ENCODE results near the gene RCSD1.
"Not testable (repeated sequence)": the region's sequence is repeated elsewhere in the genome, so short reads cannot be mapped to it uniquely, and the experiment has no call there.

The RCSD1 gene

DNA sequence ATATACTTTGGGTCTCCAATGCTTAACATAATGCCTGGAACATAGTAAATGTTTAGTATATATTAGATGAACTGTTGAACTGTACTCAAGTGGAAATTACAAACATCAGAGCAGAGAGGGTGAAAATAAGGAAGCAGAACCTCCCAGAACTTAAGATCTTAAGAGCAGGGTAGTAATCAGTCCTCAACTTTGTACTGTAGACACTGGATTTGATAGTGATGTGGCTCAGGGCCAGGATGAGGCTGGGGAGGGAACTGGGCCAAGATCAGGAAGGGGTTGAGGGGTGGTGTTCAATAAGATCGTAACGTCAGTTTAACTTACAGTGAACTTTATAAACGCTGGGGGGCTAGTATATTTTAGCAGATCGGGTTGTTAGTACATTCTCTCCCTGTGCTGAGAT, 107.1 kb downstream of the RCSD1 start:
- no peak for DNase-seq (ENCODE audit: low read depth in 2 of 2, low spot score in 1 of 2)

DNA sequence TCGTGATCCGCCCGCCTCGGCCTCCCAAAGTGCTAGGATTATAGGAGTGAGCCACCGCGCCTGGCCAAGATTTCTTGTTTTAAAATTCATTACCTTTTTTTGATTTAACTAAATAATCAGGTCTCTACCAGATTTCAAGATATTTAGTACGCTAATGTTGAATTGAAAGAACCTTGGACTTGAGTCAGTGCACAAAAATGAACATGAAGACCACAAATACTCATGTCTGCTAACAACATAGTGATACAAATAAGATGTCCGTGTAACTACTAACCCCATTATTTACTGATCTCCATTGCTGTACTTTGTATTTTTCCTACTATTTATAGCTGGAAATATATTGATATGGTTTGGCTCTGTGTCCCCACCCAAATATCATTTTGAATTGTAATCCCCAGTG, 108.1 kb downstream of the RCSD1 start:
- DNase-seq (ENCODE audit: low read depth in 2 of 2, low spot score in 1 of 2): no peak

DNA sequence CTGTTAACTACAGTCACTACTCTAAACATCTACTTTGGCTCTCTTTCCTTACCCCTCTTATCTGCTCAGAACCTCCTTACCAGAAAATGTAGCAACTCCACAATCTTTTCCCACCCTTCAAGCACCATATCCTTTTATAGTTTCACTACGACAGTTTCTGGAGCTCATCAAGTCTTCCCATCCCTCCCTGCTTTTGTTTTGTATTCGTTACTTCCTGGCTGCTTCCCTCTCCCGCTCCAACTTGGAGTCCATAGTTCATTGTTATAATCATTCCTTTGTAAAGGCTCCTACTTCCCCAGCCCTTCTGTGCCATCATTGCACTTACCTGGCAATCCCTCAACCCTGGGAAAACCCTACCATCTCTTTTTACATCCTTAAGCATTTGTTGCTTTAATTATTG, 109.7 kb downstream of the RCSD1 start:
- DNase-seq (ENCODE audit: low read depth in 2 of 2, low spot score in 1 of 2): no peak

DNA sequence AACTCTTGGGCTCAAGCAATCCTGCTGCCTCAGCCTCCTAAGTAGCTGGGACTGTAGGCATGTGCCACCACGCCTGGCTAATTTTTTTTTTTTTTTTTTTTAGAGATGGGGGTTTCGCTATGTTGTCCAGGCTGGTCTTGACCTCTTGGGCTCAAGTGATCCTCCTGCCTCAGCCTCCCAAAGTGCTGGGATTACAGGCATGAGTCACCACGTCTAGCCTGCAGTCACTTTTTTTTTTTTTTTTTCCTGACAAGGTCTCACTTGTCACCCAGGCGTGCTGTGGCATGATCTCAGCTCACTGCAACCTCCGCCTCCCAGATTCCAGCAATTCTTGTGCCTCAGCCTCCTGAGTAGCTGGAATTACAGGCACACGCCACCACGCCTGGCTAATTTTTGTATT, 111.1 kb downstream of the RCSD1 start:
- not testable (repeated sequence) for DNase-seq (ENCODE audit: low read depth in 2 of 2, low spot score in 1 of 2)

DNA sequence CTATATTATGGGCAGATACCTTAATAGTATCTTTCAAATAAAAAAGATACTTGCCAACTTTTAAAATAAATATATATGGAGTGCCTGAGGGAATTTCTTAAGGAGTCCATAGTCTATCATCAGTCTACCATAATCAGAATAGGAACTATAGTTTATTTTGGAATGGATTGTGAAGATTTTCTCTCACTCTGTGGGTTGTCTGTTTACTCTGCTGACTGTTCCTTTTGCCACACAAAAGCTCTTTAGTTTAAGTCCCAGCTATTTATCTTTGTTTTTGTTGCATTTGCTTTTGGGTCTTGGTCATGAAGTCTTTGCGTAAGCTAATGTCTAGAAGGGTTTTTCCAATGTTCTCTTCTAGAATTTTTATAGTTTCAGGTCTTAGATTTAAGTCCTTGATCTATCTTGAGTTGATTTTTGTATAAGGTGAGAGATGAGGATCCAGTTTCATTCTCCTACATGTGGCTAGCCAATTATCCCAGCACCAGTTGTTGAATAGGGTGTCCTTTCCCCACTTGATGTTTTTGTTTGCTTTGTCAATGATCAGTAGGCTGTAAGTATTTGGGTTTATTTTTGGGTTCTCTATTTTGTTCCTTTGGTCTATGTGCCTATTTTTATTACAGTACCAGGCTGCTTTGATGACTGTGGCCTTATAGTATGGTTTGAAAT, 112.5 kb downstream of the RCSD1 start:
- not testable (repeated sequence) for DNase-seq (ENCODE audit: low read depth in 2 of 2, low spot score in 1 of 2)

DNA sequence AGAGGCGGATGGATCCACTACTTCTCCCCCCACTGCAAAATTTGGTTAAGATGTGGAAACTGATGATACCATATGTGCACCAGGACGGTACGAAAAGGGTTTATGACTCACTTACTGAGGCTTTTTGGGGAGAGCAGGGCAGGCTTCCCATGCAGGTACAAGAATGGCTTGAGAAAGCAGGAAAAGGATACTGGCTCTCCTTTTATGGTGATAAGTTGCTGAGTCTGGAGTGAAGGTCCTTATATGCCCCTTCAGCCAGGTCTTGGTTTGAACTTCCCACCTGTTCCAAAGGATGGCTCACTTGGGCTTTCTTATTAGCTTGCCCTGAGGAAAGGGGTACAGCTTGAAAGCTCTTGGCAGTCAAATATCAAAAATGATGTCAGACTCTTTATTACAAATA, 114.9 kb downstream of the RCSD1 start:
- no peak for DNase-seq (ENCODE audit: low read depth in 2 of 2, low spot score in 1 of 2)

DNA sequence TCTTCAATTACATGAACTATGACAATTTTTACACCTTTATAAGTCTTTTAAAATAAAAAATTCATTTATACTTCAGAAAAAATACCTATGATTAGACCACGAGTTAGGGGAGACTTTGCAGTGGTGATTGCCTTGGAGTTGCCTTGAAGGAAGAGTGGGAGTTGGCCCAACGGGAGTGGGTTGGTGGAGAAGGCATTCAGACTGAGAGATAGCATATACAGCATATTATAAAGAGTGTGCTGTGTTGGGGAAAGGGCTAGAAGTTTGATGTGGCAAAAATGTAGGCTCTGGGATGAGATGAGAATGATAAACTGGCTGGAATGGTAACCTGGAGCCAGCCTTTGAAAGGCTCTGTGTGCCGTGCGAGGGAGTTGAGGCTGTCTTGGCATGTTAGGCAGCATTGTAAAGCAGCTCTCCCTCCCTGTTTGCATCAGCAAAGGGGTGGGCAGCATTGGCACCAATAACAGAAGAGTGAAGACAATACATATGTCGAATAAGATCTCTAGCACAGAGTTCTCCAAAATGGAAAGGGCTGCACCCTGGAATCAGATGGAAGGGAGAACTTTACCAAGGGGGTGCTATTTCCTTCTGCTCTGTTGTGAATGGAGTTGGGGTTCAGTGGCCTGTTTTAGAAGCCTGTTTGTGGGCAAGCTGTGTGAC, 116.1 kb downstream of the RCSD1 start:
- no peak for DNase-seq (ENCODE audit: low read depth in 2 of 2, low spot score in 1 of 2)

DNA sequence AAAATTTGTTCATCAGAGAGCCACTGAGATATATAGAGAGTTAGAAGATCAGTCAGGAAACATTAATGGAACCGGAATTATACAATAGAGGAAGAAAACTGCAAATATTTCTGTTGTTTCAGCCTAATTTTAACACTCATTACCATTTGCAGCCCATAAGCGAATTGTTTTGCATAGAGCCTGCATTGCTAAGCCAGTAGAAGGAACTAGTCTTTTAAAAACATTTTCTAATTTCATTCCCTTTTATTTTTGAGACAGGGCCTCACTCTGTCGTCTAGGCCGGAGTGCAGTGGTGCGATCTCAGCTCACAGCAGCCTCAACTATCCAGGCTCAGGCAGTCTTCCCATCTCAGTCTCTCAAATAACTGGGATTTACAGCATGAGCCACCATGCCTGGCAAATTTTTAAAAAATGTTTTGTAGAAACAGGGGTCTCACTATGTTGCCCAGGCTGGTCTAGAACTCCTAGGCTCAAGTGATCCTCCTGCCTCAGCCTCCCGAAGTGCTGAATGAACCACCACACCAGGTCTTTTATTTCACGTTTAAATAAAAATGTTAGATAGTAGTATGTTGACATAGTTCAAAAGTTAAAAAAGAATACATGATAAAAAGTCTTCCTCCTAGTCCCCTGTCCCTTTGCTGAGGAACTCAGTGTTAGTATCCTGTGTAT, 117.1 kb downstream of the RCSD1 start:
- DNase-seq (ENCODE audit: low read depth in 2 of 2, low spot score in 1 of 2): no peak

DNA sequence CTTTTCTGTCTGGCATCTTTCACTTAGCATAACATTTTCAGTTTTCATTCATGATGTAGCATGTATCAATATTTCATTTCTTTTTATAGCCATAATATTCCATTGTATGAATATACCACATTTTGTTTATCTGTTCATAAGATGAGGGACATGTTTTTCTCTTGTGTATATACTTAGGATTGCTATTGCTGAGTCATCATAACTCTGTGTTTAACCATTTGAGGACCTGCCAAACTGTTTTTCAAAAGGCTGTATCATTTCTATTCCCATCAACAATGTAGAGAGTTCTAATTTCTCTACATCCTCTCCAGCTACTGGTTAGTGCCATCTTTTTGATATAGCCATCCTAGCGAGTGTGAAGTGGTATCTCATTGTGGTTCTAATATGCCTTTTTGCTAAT, 118.0 kb downstream of the RCSD1 start:
- DNase-seq (ENCODE audit: low read depth in 2 of 2, low spot score in 1 of 2): no peak

DNA sequence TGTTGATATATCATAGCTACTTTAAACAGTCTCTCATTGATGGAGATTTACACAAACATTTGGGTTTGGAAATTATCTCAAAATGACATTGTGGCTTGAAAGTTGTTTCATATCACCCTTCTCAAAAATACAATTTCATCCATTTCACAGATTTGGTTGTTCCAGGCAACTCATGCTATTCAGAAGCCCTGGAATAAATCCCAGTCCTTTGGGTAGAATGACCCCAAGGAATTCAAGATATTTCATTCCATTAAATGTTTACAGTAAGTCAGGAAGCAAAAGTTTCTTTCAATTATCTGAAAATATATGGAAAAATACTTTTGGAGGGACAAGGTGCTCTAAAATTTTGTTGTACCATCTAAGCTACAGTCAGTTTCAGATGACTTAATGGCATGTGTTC, 118.9 kb downstream of the RCSD1 start:
- no peak for DNase-seq (ENCODE audit: low read depth in 2 of 2, low spot score in 1 of 2)

DNA sequence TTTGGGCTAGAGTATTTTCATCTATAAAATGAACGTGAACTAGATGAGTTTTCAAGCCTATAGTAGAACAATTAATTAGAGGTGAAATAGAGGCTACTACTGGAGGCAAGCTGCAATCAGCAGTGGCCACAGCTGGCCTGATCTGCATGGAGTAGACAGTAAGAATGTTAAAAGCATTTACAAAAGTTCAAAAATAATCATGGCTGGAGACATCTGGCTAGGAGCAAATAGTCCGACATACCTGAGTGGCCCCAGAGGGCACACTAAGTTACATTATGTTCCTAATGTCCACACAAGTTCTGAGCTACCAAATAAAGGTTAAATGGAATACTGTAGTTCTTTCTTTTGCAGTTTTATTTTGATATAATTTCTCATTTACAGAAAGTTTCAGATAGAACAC, 119.7 kb downstream of the RCSD1 start:
- no peak for DNase-seq (ENCODE audit: low read depth in 2 of 2, low spot score in 1 of 2)

DNA sequence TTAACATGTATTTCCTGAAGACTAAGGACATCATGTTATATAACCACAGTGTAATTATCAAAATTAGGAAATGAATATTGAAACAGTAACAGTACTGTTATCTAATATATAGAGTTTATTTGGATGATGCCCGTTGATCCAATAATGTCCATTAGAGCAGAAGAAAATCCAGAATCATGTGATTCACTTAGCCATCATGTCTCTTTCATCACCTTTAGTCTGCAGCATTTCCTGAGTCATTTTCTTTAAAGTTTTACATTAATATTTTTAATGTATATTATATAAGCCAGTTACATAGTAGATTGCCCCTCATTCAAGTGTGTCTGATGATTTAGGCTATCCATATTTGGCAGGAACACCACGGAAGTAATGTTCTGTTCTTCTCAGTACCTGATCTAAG, 120.6 kb downstream of the RCSD1 start:
- no peak for DNase-seq (ENCODE audit: low read depth in 2 of 2, low spot score in 1 of 2)

DNA sequence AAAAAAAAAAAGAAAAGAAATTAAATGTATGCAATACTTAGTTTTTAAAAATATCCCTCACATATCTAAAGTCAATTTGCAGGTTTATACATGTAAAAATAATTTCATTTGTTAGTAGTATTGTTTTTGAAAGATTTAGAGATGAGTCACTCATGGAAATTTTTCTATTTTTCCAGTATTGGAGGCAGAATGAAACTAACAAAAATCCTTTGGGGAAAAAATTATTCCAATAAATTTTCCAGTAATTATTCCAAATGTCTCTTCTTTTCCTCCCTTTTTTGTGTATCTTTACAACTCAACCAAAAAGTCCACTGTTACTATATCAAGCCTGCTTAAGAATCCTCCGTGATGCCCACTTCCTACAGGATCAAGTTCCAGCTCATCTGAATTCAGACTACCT, 121.6 kb downstream of the RCSD1 start:
- no peak for DNase-seq (ENCODE audit: low read depth in 2 of 2, low spot score in 1 of 2)

DNA sequence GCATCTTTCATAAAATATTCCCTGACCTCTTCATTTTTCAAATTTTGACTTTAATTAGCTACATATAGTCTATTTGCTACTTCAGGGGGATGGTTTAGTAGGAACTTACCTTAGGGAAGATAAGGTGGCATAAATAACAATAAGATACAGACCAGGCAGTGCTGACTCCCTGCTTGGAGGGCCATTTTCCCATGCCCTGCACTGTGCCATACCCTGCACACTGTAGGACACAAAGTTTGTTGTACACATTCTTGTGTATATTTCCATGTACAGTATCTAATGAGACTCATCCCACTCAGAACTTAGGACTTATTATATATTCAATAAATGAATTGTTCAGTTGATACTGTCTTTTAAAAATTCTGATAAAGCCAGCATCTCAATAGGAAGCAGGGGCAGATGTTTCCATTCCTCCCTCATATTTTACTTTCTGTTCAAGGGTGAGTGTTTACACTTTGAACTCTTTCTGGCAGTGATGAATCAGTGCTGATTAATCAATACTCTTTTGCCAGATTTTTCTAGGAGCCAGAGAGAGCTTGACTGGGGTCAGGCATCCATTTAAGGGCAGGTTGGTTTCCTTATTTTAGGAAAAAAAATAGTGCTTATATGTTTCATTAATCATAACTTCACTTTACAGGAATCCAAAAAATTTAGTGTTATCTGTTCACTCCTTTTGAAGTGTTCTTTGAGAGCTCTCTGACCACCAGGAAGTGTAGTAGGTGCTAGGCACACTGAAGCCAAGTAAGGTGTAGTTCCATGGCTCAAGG, 122.4 kb downstream of the RCSD1 start:
- DNase-seq (ENCODE audit: low read depth in 2 of 2, low spot score in 1 of 2): no peak

DNA sequence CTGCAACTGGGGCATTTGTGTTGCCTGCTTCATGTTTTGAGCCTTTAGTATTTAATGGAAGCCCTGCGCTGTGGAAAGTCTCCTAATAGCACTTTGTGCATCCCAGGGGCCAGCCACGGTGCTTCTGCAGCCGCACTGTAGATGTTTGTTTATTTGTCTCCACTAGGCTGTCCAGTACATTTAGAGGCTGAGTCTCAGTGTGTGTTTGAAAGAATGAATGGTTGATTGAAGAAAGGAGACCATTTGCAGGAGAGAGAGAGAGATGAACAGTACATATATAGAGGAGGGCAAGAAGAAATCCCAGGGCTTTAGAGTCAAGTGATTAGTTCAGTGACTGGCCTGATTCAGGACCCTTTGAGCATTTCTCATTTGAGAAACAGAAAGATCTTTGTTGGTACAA, 125.6 kb downstream of the RCSD1 start:
- DNase-seq (ENCODE audit: low read depth in 2 of 2, low spot score in 1 of 2): no peak
